Measurements from ENCODE around the gene WDR74.

Gene WDR74

GRCh38 chr11:62852523-62853188 is 13.3 kb upstream of the WDR74 start:
- DNase-seq (ENCODE audit: low read depth), result no peak
- peak overlapping the region; percentile 88 for H3K4me3 ChIP-seq (ENCODE audit: low read depth, low read length)
- no peak for TF ChIP-seq MAX (IDR thresholded peaks at IDR 0.05; ENCODE audit: low read depth, low read length)
- no peak for TF ChIP-seq MYC (IDR thresholded peaks at IDR 0.05; ENCODE audit: low read depth, low read length)
- TF ChIP-seq, protein P1, sequence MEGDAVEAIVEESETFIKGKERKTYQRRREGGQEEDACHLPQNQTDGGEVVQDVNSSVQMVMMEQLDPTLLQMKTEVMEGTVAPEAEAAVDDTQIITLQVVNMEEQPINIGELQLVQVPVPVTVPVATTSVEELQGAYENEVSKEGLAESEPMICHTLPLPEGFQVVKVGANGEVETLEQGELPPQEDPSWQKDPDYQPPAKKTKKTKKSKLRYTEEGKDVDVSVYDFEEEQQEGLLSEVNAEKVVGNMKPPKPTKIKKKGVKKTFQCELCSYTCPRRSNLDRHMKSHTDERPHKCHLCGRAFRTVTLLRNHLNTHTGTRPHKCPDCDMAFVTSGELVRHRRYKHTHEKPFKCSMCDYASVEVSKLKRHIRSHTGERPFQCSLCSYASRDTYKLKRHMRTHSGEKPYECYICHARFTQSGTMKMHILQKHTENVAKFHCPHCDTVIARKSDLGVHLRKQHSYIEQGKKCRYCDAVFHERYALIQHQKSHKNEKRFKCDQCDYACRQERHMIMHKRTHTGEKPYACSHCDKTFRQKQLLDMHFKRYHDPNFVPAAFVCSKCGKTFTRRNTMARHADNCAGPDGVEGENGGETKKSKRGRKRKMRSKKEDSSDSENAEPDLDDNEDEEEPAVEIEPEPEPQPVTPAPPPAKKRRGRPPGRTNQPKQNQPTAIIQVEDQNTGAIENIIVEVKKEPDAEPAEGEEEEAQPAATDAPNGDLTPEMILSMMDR (IDR thresholded peaks at IDR 0.05; ENCODE audit: low read depth, low read length), result no peak
- TF ChIP-seq POLR2A (IDR thresholded peaks at IDR 0.05; ENCODE audit: extremely low read depth, insufficient read length), result no peak

DNA sequence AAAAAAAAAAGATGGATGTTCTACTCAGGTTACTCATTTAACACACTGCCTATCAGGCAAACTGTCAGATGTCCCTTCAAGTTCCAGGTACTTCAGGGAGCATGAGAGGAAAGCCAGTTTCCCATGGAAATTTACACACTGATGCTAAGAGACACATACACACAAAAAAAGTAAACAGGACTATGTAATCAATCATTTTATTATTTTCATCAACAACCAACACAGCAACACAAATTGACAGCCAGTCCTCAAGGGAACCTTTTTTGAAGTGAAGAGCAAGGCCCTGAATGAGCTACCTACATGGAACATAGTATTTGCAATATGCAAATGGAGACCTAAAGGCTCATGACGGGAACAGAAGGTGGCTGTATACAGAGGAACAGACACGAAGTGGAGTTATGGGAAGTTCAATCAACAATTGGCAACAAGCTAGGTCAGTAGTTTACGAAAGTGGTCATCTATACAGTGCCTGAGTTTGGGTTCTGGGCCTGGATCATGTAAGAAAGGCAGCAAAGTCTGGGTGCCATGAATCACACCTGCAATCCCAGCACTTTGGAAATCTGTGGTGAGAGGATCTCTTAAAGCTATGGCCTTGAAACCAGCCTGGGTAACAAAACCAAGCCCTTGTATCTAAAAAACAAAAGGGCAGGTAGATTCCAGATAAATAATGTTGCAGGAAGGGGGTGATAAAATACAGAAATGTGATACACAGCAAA is 12.6 kb upstream of the WDR74 start:
- H3K4me3 ChIP-seq (ENCODE audit: low read depth, low read length), result peak overlapping the region; percentile 88
- DNase-seq (ENCODE audit: low read depth), result peak; percentile 40
- no peak for TF ChIP-seq POLR2A (IDR thresholded peaks at IDR 0.05; ENCODE audit: extremely low read depth, insufficient read length)
- TF ChIP-seq MAX (IDR thresholded peaks at IDR 0.05; ENCODE audit: low read depth, low read length), result no peak
- TF ChIP-seq MYC (IDR thresholded peaks at IDR 0.05; ENCODE audit: low read depth, low read length), result no peak
- TF ChIP-seq, protein P1 (IDR thresholded peaks at IDR 0.05; ENCODE audit: low read depth, low read length), result no peak

- no peak overlapping the region for H3K4me3 ChIP-seq (ENCODE audit: low read depth, low read length)
- TF ChIP-seq POLR2A (IDR thresholded peaks at IDR 0.05; ENCODE audit: extremely low read depth, insufficient read length), result peak; percentile 19
- TF ChIP-seq MYC (IDR thresholded peaks at IDR 0.05; ENCODE audit: low read depth, low read length), result no peak
- no peak for TF ChIP-seq MAX (IDR thresholded peaks at IDR 0.05; ENCODE audit: low read depth, low read length)
- peak; percentile 64 for DNase-seq (ENCODE audit: low read depth)
These were observed 11.8 kb upstream of the WDR74 start for GRCh38 chr11:62850911-62851806.

GRCh38 chr11:62847767-62848314 is 8.5 kb upstream of the WDR74 start:
- no peak for TF ChIP-seq MYC (IDR thresholded peaks at IDR 0.05; ENCODE audit: low read depth, low read length)
- TF ChIP-seq MAX (IDR thresholded peaks at IDR 0.05; ENCODE audit: low read depth, low read length), result no peak
- TF ChIP-seq, protein P1 (IDR thresholded peaks at IDR 0.05; ENCODE audit: low read depth, low read length), result no peak
- TF ChIP-seq POLR2A (IDR thresholded peaks at IDR 0.05; ENCODE audit: extremely low read depth, insufficient read length), result no peak
- no peak overlapping the region for H3K4me3 ChIP-seq (ENCODE audit: low read depth, low read length)
- no peak for DNase-seq (ENCODE audit: low read depth)

GRCh38 chr11:62846177-62846576 is 6.8 kb upstream of the WDR74 start:
- TF ChIP-seq MAX (IDR thresholded peaks at IDR 0.05; ENCODE audit: low read depth, low read length), result no peak
- no peak for TF ChIP-seq POLR2A (IDR thresholded peaks at IDR 0.05; ENCODE audit: extremely low read depth, insufficient read length)
- TF ChIP-seq, protein P1 (IDR thresholded peaks at IDR 0.05; ENCODE audit: low read depth, low read length), result no peak
- TF ChIP-seq MYC (IDR thresholded peaks at IDR 0.05; ENCODE audit: low read depth, low read length), result no peak
- H3K4me3 ChIP-seq (ENCODE audit: low read depth, low read length), result no peak overlapping the region
- no peak for DNase-seq (ENCODE audit: low read depth)

Measured in NB4 (cell line).